ENCODE results near the gene C3orf80.

- TF ChIP-seq CTCF (IDR thresholded peaks at IDR 0.05) (no peak), EZH2 (IDR thresholded peaks at IDR 0.05) (no peak)
Observed at GRCh38 chr3:160227419-160227818, 2.2 kb downstream of the C3orf80 start.

Data from neural progenitor cell (in vitro differentiated cells).